ENCODE data around the gene KAZN.

The KAZN gene

GRCh38 chr1:14707531-14708445 is 109.3 kb downstream of the KAZN start:
- DNase-seq (ENCODE audit: low read depth) = no peak
- no peak overlapping the region for H3K4me3 ChIP-seq (ENCODE audit: low read depth, low read length)
- TF ChIP-seq CTCF (IDR thresholded peaks at IDR 0.05; ENCODE audit: low read depth, low read length, missing control alignments) = no peak

GRCh38 chr1:14710331-14710730 is 111.8 kb downstream of the KAZN start:
- DNase-seq (ENCODE audit: low read depth) = no peak
- no peak overlapping the region for H3K4me3 ChIP-seq (ENCODE audit: low read depth, low read length)
- TF ChIP-seq CTCF (IDR thresholded peaks at IDR 0.05; ENCODE audit: low read depth, low read length, missing control alignments) = no peak

GRCh38 chr1:14712136-14712535 is 113.7 kb downstream of the KAZN start:
- no peak for DNase-seq (ENCODE audit: low read depth)
- H3K4me3 ChIP-seq (ENCODE audit: low read depth, low read length) = no peak overlapping the region
- no peak for TF ChIP-seq CTCF (IDR thresholded peaks at IDR 0.05; ENCODE audit: low read depth, low read length, missing control alignments)

- no peak overlapping the region for H3K4me3 ChIP-seq (ENCODE audit: low read depth, low read length)
- TF ChIP-seq CTCF (IDR thresholded peaks at IDR 0.05; ENCODE audit: low read depth, low read length, missing control alignments) = no peak
- no peak for DNase-seq (ENCODE audit: low read depth)
Measured at GRCh38 chr1:14713077-14713476, 114.6 kb downstream of the KAZN start.

- DNase-seq (ENCODE audit: low read depth) = no peak
- TF ChIP-seq CTCF (IDR thresholded peaks at IDR 0.05; ENCODE audit: low read depth, low read length, missing control alignments) = no peak
- H3K4me3 ChIP-seq (ENCODE audit: low read depth, low read length) = no peak overlapping the region
Measured at GRCh38 chr1:14715266-14715665, 116.8 kb downstream of the KAZN start.

- H3K4me3 ChIP-seq (ENCODE audit: low read depth, low read length) = no peak overlapping the region
- no peak for DNase-seq (ENCODE audit: low read depth)
- TF ChIP-seq CTCF (IDR thresholded peaks at IDR 0.05; ENCODE audit: low read depth, low read length, missing control alignments) = no peak
Measured at GRCh38 chr1:14715802-14716201, 117.3 kb downstream of the KAZN start.

- no peak for TF ChIP-seq CTCF (IDR thresholded peaks at IDR 0.05; ENCODE audit: low read depth, low read length, missing control alignments)
- H3K4me3 ChIP-seq (ENCODE audit: low read depth, low read length) = no peak overlapping the region
- DNase-seq (ENCODE audit: low read depth) = no peak
Measured at GRCh38 chr1:14716474-14716873, 118.0 kb downstream of the KAZN start.

All from GM12864 (cell line).